ENCODE data around the gene AARSD1.
"Not testable (repeated sequence)": the region's sequence is repeated elsewhere in the genome, so short reads cannot be mapped to it uniquely, and the experiment has no call there.

The AARSD1 gene

GRCh38 chr17:42980766-42981397, 16.6 kb upstream of the AARSD1 start:
- peak; percentile 76 to 82 for DNase-seq

DNA sequence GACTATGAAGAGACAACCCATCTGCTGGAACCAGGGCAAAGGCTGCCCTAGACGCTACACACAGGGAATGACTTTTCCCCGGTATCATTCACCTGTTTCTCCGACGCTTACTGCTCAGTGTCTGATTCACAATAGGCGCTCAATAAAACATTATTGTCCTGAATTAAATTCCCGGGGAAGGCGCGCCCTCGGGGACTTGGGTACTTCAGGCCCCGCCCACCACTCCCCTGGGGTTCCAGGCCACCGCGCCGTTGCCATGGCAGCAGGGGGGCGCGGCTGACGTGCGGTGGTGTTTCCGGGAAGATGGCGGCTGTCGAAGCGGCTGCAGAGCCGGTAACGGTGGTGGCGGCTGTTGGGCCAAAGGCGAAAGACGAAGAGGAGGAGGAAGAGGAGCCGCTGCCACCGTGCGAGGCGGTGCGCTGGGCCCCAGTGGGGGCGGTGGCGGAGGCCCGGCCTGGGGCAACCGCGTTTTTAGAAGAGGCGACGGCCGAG, 16.1 kb upstream of the AARSD1 start, which contains the start of gene RUNDC1:
TSS of gene RUNDC1 (plus strand) at position 292 of the 492 bp plus-strand sequence. CDS start at position 304, 12 bp downstream.
- DNase-seq: peak; percentile 93 to 95

- DNase-seq: no peak
Observed at GRCh38 chr17:42979511-42980273, 15.4 kb upstream of the AARSD1 start, which contains the start of gene PTGES3L. Gene PTGES3L, minus strand, starts transcription at chr17:42980080. Its CDS starts 27 bp downstream, at chr17:42980053.

GRCh38 chr17:42975701-42976100, 11.4 kb upstream of the AARSD1 start:
- not testable (repeated sequence) for DNase-seq

- no peak for DNase-seq
Observed at GRCh38 chr17:42975265-42975664, 11.0 kb upstream of the AARSD1 start.

GRCh38 chr17:42973323-42973722, 9.1 kb upstream of the AARSD1 start:
- DNase-seq: not testable (repeated sequence)

GRCh38 chr17:42971589-42971988, 7.3 kb upstream of the AARSD1 start:
- DNase-seq: no peak

- no peak for DNase-seq
Observed at GRCh38 chr17:42969001-42969581, 4.8 kb upstream of the AARSD1 start.

DNA sequence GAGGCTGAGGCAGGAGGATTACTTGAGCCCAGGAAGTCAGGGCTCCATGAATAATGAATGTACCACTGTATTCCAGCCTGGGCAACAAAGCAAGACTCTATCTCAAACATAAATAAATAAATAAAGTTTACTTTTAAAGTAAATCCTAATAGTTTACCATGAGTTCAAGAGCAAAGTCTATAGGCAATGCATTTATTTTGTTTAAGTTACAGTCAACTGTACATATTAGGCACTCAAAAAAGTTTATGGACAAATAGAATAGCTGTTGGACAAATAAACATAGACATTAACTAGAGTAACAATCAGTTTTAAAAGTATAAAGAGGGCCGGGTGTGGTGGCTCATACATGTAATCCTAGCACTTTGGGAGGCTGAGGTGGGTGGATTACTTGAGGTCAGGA, 3.7 kb upstream of the AARSD1 start:
- no peak for DNase-seq

DNA sequence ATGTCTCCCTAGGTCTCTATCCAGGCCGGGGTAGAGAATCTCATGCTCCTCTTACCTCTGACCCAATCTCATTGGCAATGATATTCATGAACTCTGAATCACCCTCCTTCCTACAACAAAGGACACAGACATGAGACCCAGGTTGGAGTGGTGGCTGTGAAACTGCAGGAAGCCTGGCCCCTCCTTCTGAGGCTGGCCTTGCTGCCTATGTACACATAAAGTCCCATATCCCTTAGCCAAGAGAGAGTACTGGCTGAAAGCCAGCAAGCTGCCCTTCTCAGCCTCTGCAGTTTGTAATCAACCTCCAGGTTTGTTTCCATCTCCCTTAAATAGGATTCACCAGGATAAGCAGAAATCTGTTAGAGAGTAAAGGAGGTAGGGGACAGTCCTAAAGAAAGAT, 10.6 kb downstream of the AARSD1 start:
- no peak for DNase-seq

DNA sequence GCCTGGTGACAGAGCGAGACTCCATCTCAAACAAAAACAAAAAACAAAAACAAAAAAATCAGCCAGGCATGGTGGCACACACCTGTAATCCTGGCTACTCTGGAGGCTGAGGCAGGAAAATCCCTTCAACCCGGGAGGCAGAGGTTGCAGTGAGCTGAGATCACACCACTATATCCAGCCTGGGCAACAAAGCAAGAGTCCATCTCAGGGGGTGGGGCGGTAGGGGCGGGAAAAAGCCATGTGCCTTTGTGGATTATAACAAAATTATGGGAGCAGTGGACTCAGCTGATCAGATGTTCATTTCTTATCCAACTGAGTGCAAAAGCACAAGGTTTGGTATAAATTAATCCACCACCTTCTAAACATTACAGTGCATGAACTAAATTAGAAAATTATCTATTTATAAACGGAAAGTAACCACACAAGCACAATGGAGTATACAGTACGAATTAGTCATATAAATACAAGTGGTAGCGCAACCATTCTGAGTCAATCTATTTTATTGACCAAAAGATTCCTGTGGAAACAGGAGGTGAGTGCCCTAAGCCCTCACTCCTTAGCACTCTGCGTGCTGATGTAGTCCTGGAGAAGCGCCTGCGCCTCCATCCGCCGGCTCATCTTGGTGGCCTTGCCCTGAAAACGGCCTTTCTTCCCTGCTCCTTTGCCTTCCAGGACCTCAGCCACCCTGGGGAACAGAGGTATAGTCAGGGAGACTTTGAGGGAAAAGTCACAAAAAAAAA, 14.0 kb downstream of the AARSD1 start:
- no peak for DNase-seq

- DNase-seq: no peak
Observed at GRCh38 chr17:42946812-42947211, 17.4 kb downstream of the AARSD1 start.

GRCh38 chr17:42944211-42944610, 20.0 kb downstream of the AARSD1 start:
- no peak for DNase-seq

DNA sequence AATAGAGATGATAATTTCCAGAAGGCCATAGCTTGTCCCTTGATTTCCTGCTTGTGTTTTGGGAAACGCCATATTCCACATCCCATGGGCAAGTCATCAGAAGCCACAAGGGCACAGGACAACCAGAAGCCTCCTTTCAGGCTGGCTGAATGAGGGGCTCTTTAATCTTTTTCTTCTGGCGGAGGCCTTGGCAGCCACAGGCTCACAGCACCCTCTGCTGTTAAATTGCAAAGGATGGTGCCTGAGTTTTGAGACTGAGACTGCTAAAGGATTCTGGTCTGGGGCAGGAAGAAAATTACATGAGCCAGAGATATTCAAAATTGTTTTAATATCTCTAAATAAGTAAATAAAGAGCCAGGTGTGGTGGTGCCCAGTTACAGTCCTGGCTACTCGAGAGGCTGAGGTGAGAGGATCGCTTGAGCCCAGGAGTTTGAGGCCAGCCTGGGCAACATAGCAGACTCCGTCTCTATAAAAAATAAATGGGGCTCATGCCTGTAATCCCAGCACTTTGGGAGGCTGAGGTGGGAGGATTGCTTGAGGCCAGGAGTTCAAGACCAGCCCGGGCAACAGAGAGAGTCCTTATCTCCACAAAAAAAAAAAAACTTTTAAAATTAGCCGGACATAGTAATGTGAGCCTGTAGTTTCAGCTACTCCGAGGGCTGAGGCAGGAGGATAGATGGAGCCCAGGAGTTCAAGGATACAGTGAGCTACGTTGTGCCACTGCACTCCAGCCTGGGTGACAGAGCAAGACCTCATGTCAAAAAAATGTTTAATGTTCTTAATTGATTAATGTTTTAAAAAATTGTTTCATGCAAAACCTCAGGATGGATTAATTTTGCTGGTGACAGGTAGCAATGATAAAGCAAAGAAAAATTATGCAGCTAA, 26.3 kb downstream of the AARSD1 start:
- peak; percentile 33 to 44 for DNase-seq

DNA sequence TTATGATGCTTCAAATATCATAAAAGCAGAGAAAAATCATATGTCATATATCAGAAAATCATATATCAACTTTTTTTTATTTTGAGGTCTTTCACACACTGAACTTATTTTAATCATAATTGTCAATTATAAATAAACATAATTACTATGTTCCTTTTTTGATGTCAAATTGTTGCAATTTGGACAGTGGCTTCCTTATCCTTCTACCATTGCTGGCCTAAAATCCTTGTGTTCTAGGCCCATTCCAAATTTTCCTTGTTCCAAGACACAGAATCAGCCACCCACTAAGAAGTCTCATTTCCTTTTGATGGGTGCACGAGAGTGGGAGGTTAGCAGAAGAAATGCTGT, 34.8 kb downstream of the AARSD1 start:
- no peak for DNase-seq

GRCh38 chr17:42928714-42929496, 35.3 kb downstream of the AARSD1 start:
- peak; percentile 59 to 61 for DNase-seq

- DNase-seq: no peak
Observed at GRCh38 chr17:42924891-42925290, 39.4 kb downstream of the AARSD1 start.

DNA sequence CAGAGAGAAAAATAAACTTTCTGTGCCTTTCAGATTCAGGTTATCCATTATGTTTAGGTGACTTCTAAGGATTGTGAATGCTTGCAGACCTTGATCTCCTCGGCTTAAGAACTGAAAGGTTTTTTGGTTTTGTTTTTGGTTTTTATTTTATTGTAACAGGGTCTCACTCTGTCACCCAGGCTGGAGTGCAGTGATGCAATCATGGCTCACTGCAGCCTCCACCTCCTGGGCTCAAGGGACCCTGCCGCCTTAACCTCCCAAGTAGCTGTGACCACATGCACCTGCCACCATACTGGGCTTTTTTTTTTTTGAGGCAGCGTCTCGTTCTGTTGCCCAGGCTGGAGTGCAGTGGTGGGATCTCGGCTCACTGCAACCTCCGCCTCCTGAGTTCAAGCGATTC, 40.8 kb downstream of the AARSD1 start:
- DNase-seq: not testable (repeated sequence)

DNA sequence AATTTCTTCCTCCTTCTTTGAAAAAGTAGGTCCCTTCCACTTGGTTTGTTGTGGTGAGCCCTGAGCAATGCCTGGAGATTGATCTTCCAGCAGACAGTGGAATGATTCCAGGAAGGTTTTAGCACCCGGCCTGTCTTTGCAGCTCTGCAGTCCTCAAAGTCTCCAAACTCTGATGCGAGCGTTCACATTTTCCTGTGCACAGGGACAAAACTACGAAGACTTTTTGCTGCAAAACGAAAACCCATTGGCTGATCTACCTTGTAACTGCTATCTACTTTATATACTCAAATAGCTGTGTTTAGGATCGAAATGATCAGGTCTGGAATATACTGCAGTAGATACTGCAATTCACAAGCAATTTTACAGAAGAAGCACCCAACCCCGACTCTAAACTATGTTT, 42.0 kb downstream of the AARSD1 start:
- DNase-seq: no peak

- DNase-seq: no peak
Observed at GRCh38 chr17:42920922-42921321, 43.3 kb downstream of the AARSD1 start.

Measured in activated T-cell treated with anti-CD3 and anti-CD28 coated beads, Interleukin-2, amount 50 U/mL, for 48 hours (primary cell).